SU-DHL-6 (cell line): ENCODE results near the gene AMH.

Experiments
- H2AFZ ChIP-seq: fragments of 200-600 bp; sonication (generic); 2 replicates; pipeline ENCODE4 v1.6.1; 2014; ENCODE audit warnings: low read depth, mild to moderate bottlenecking, moderate library complexity, mixed read lengths, antibody characterized with exemption, low read length; ENCODE audit not compliant: severe bottlenecking
- H3F3A ChIP-seq: fragments of 200-600 bp; shearing (Covaris generic); 2 replicates; pipeline ENCODE4 v1.6.0; 2016; ENCODE audit warnings: antibody characterized with exemption, mild to moderate bottlenecking; ENCODE audit not compliant: insufficient read depth
- H3K27ac ChIP-seq: fragments of 200-600 bp; sonication (generic); 2 replicates; pipeline ENCODE4 v1.5.1; 2016; ENCODE audit warnings: low read depth, mild to moderate bottlenecking, low read length, moderate library complexity, mixed read lengths
- H3K27me3 ChIP-seq: fragments of 200-600 bp; sonication (generic), shearing (Covaris generic); 2 replicates; pipeline ENCODE4 v1.6.0; 2014; ENCODE audit warnings: mild to moderate bottlenecking, low read length
- H3K36me3 ChIP-seq: fragments of 200-600 bp; sonication (generic); 2 replicates; pipeline ENCODE4 v1.6.1; 2014; ENCODE audit warnings: mild to moderate bottlenecking, low read length, mixed read lengths
- H3K4me2 ChIP-seq: fragments of 300-600, 200-600 bp; shearing (Covaris generic), sonication (generic); 2 replicates; pipeline ENCODE4 v1.6.0; 2014; ENCODE audit warnings: low read length, low read depth, mild to moderate bottlenecking; ENCODE audit not compliant: poor library complexity, severe bottlenecking
- H3K4me3 ChIP-seq: fragments of 200-600 bp; sonication (generic); 2 replicates; pipeline ENCODE4 v1.5.1; 2014; ENCODE audit warnings: antibody characterized with exemption, low read length, mild to moderate bottlenecking, mixed read lengths; ENCODE audit not compliant: insufficient read depth, poor library complexity, severe bottlenecking
- H3K79me2 ChIP-seq: fragments of 200-600 bp; sonication (generic); 2 replicates; pipeline ENCODE4 v1.6.1; 2014; ENCODE audit warnings: mild to moderate bottlenecking, low read length, moderate library complexity; ENCODE audit not compliant: insufficient read depth
- H3K9ac ChIP-seq: fragments of 200-600 bp; sonication (generic); 2 replicates; pipeline ENCODE4 v1.7.0; 2014; ENCODE audit warnings: mild to moderate bottlenecking, low read length
- H3K9me2 ChIP-seq: fragments of 200-600 bp; sonication (generic); replicated peaks from 2 replicates; pipeline ENCODE4 v1.6.1; 2014; ENCODE audit warnings: low read length; ENCODE audit not compliant: insufficient read depth
- H3K9me3 ChIP-seq: fragments of 200-600 bp; sonication (generic); 2 replicates; pipeline ENCODE4 v1.6.1; 2014; ENCODE audit warnings: low read length, mixed read lengths; ENCODE audit not compliant: insufficient read depth
- H4K20me1 ChIP-seq: fragments of 200-600 bp; sonication (generic); 2 replicates; pipeline ENCODE4 v1.6.1; 2014; ENCODE audit warnings: low read depth, mild to moderate bottlenecking, antibody characterized with exemption, low read length, moderate library complexity, mixed read lengths
- CTCF ChIP-seq: fragments of 200-600 bp; sonication (generic); IDR thresholded peaks from one replicate; pipeline ENCODE4 v1.5.1; 2017; ENCODE audit warnings: antibody characterized with exemption, mild to moderate bottlenecking, low read length, moderate library complexity; ENCODE audit not compliant: insufficient read depth, poor library complexity, severe bottlenecking
- EZH2phosphoT487 ChIP-seq: fragments of 200-600 bp; sonication (generic), shearing (Covaris generic); conservative IDR thresholded peaks from 2 replicates; pipeline ENCODE4 v1.6.1; 2018; ENCODE audit warnings: mild to moderate bottlenecking, antibody characterized with exemption, low read length, moderate library complexity, mixed read lengths

Gene AMH

DNA sequence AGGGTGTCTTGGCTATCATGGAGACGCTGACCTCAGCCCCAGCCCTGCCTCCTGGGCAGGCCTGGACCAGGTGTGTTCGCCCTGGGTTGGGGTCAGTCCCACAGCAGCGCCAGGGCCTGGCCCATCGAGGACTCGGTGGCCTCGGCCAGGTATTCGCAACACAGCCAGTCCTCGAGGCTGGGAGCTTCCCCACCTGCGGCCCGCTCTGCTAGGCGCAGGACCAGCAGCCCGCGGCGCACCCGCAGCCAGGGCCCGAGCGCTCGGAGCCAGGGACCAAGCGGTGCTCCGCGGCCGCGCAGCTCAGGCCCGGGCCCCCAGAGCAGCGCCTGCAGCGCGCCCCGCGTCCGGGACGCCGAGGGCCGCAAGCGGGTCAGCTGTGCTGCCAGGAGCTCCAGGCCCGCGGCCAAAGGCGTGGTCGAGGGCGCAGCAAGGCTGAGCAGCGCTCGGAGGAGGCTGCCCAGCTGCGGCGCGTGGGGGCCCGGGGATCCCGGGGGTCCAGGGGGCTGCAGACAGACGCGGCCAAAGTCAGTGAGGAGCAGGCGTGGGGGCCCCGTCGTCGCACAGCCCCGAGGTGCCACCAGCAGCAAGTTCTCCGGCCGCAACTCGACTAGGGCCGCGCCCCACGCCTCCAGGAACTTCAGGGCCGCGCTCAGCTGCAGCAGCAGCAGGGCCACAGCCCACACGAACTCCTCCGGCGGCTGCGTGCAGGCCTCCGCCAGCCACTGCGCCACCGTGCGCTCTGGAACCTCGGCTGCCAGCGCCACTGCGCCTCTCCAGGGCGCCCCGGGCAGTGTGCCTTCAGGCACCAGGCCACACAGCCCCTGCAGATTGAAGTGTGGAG, 26.7 kb downstream of the AMH start:
- Histone ChIP-seq H2AFZ (no peak overlapping the region), H3K4me3 (no peak overlapping the region), H4K20me1 (peaks cover 6% of the 10 kb centered on the region; the same call in 1 of the 2 replicates), H3K36me3 (peaks cover 3% of the 10 kb centered on the region; the same call in 1 of the 2 replicates), H3K4me2 (no peak overlapping the region), H3K9ac (no peak overlapping the region), H3F3A (peaks cover 29% of the 10 kb centered on the region), H3K27ac (no peak overlapping the region), H3K79me2 (peaks cover 29% of the 10 kb centered on the region), H3K9me3 (no peaks in the 10 kb centered on the region), H3K9me2 (no peaks in the 10 kb centered on the region), H3K27me3 (no peaks in the 10 kb centered on the region)
- TF ChIP-seq EZH2phosphoT487 = no peak
- no peak for TF ChIP-seq CTCF

- peaks cover 24% of the 10 kb centered on the region for H3F3A ChIP-seq
- H4K20me1 ChIP-seq = peaks cover 6% of the 10 kb centered on the region; the same call in 1 of the 2 replicates
- no peaks in the 10 kb centered on the region for H3K27me3 ChIP-seq
- H3K36me3 ChIP-seq = peaks cover 3% of the 10 kb centered on the region; the same call in 1 of the 2 replicates
- H3K27ac ChIP-seq = no peak overlapping the region
- H3K9me2 ChIP-seq = no peaks in the 10 kb centered on the region
- H3K4me3 ChIP-seq = no peak overlapping the region
- TF ChIP-seq CTCF = no peak
- H3K9ac ChIP-seq = no peak overlapping the region
- no peak overlapping the region for H2AFZ ChIP-seq
- H3K4me2 ChIP-seq = no peak overlapping the region
- H3K9me3 ChIP-seq = no peaks in the 10 kb centered on the region
- H3K79me2 ChIP-seq = peaks cover 22% of the 10 kb centered on the region
Observed at GRCh38 chr19:2276429-2276986, 27.4 kb downstream of the AMH start.

GRCh38 chr19:2277138-2277537, 28.0 kb downstream of the AMH start:
- no peak overlapping the region for H3K4me3 ChIP-seq
- no peaks in the 10 kb centered on the region for H3K36me3 ChIP-seq
- no peak overlapping the region for H3K27ac ChIP-seq
- H3K4me2 ChIP-seq = no peak overlapping the region
- no peaks in the 10 kb centered on the region for H3K9me3 ChIP-seq
- H3K9ac ChIP-seq = no peak overlapping the region
- H2AFZ ChIP-seq = no peak overlapping the region
- H4K20me1 ChIP-seq = peaks cover 6% of the 10 kb centered on the region; the same call in 1 of the 2 replicates
- no peaks in the 10 kb centered on the region for H3K9me2 ChIP-seq
- peaks cover 18% of the 10 kb centered on the region for H3F3A ChIP-seq
- peaks cover 16% of the 10 kb centered on the region for H3K79me2 ChIP-seq
- no peak for TF ChIP-seq CTCF
- TF ChIP-seq EZH2phosphoT487 = no peak
- no peaks in the 10 kb centered on the region for H3K27me3 ChIP-seq
